Suprapubic skin (tissue), 4 donors: ENCODE measurements around the gene NAIF1. TPM values are rescaled to one million over a fixed set of nuclear protein-coding genes. Genes with fewer than 3 reads are reported as not detected.

Experiments
- DNase-seq, 2 donors: peaks; one replicate each; pipeline ENCODE4 v3.0.0-alpha.2; 2019; ENCODE audit warnings: low spot score in 2 of 2
- H3K27ac ChIP-seq: fragments of 200-600 bp; sonication (generic); one replicate; pipeline ENCODE4 v1.5.1; 2019
- H3K27me3 ChIP-seq: fragments of 200-600 bp; sonication (generic); one replicate; pipeline ENCODE4 v1.5.1; 2019
- H3K36me3 ChIP-seq: fragments of 200-600 bp; sonication (generic); one replicate; pipeline ENCODE4 v1.5.1; 2019
- H3K4me1 ChIP-seq: fragments of 200-600 bp; sonication (generic); one replicate; pipeline ENCODE4 v1.5.1; 2019
- H3K4me3 ChIP-seq: fragments of 200-600 bp; sonication (generic); one replicate; pipeline ENCODE4 v1.5.1; 2019; ENCODE audit warnings: mild to moderate bottlenecking
- H3K9me3 ChIP-seq: fragments of 200-600 bp; sonication (generic); one replicate; pipeline ENCODE4 v1.5.1; 2019
- EP300 ChIP-seq: sonication (generic); formaldehyde crosslinking; IDR thresholded peaks from one replicate; pipeline ENCODE4 v1.6.1; 2017; ENCODE audit warnings: antibody characterized with exemption
- POLR2A ChIP-seq, 2 donors: fragments of 450-650 bp; IDR thresholded peaks; one replicate each; pipeline ENCODE4 v1.6.1; 2017; ENCODE audit warnings: antibody characterized with exemption in 2 of 2, mild to moderate bottlenecking in 2 of 2, moderate library complexity in 2 of 2
- POLR2AphosphoS5 ChIP-seq, 3 donors: sonication (generic); formaldehyde crosslinking; IDR thresholded peaks; one replicate each; pipeline ENCODE4 v1.6.1; 2017; ENCODE audit warnings: antibody characterized with exemption in 3 of 3
- WGBS: methylation state at CpG from one replicate; pipeline ENCODE4 v1.1.5; 2018; 5-methylcytosine and 5-hydroxymethylcytosine counted together
- total RNA-seq, 4 donors: library from RNA; depleted of rRNA; stranded (reverse); fragments of >200 nt; gene quantifications; one replicate each; pipeline ENCODE4 v1.1.0, GENCODE V29; 2016
- TF ChIP-seq, protein P1 (sequence below), 2 donors: fragments of 200-600 bp in 1 of 2; fragments of 450-650 bp in 1 of 2; sonication (generic) in 1 of 2; IDR thresholded peaks; one replicate each; pipeline ENCODE4 v1.5.1; 2016 to 2019; ENCODE audit warnings: antibody characterized with exemption in 2 of 2, mild to moderate bottlenecking in 1 of 2, moderate library complexity in 1 of 2

The NAIF1 gene
- total RNA-seq, 4 donors from 2014 or later: 9.6 to 14.7 (median 12.6) TPM

DNA sequence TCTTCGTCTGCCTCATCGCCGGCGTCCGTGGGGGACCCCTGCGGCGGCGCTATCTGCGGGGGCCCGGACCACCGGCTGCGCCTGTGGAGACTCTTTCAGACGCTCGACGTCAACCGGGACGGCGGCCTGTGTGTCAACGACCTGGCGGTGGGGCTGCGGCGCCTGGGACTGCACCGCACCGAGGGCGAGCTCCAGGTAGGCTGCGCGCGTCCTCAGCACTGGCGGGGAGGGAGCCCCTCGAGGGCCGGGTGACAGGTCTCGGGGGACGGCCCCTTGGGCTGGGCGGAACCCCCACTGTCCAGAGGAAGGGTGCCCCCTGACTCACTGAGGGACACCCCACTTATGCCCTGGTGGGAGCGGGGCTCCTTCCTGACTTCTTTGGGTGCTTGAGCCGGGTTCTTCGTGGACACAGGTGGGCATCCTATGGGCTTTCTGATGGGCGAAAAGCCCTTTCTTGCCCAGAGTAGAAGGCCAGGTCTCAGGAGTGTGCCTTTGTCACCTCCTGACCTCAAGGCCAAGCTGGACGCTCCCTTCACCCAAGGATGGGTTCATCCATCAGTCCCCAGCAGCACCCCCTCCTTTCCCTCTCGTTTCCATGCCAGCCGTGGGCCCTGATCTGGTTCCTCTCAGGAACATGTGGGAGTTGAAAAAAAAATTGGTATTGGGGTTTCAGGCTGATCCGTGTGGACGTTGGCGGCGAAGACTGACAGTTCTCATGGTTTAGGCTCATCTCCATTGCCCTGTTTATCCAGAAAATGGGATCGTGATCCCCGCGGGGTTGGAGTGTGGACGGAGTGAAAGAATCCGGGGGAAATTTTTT is 1.5 kb upstream of the NAIF1 start:
- TF ChIP-seq EP300 (no peak), POLR2A (IDR thresholded peaks at IDR 0.05) (peak in 1 of 2 donors; percentile 2), POLR2AphosphoS5 (IDR thresholded peaks at IDR 0.05) (no peak)
- TF ChIP-seq, protein P1, sequence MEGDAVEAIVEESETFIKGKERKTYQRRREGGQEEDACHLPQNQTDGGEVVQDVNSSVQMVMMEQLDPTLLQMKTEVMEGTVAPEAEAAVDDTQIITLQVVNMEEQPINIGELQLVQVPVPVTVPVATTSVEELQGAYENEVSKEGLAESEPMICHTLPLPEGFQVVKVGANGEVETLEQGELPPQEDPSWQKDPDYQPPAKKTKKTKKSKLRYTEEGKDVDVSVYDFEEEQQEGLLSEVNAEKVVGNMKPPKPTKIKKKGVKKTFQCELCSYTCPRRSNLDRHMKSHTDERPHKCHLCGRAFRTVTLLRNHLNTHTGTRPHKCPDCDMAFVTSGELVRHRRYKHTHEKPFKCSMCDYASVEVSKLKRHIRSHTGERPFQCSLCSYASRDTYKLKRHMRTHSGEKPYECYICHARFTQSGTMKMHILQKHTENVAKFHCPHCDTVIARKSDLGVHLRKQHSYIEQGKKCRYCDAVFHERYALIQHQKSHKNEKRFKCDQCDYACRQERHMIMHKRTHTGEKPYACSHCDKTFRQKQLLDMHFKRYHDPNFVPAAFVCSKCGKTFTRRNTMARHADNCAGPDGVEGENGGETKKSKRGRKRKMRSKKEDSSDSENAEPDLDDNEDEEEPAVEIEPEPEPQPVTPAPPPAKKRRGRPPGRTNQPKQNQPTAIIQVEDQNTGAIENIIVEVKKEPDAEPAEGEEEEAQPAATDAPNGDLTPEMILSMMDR (IDR thresholded peaks at IDR 0.05): no peak
- Histone ChIP-seq H3K36me3 (peaks cover 2% of the 10 kb centered on the region), H3K4me3 (peak overlapping the region; percentile 94), H3K27ac (peak overlapping the region; percentile 95), H3K4me1 (peaks cover 72% of the 10 kb centered on the region), H3K9me3 (no peaks in the 10 kb centered on the region), H3K27me3 (no peaks in the 10 kb centered on the region)
- WGBS: 1% methylated on average over 13 of the region's 50 CpGs
- DNase-seq: no peak

DNA sequence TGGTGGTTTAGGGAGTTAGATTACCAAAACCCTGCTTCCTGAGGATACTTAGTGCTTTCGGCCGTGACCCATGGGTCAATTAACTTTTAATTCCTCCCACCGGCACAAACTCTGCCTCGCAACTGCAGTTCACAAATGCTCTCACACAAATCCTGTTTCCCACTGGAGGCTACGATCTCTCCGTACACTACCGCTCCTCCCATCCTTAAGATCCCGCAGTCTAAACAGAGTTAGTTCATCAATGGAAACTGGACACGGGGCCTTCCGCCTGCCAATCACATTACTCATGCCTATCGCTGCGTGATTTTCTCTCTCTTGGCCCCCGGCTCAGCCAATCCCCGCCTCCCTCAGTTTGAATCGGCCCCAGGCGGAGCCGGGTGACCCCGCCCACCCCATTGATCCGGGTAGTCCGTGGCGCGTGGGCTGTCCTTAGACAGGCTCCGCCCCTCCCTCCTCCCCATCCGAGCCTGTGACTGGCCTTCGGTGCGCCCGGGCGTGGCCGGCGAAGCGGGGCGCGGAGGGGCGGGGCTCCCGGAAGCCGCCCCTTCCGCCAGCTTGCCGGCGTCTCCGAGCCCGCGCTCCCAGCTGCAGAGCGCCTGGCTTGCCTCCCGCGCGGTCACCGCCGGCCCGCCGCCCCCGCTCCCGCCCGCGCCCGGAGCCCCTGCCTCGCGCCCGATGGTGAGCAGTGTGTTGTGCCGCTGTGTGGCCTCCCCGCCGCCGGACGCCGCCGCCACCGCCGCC is 695 bp upstream of the NAIF1 start, which contains the start of gene SLC25A25:
Gene SLC25A25 (plus strand): TSS at position 588 of the 741 bp plus-strand sequence. CDS start 88 bp downstream, at position 676.
- no peak for TF ChIP-seq EP300
- peak; percentile 1 to 48 (median 24) for TF ChIP-seq POLR2AphosphoS5 (IDR thresholded peaks at IDR 0.05)
- peak; percentile 65 to 71 for TF ChIP-seq POLR2A (IDR thresholded peaks at IDR 0.05)
- under 1% methylated on average over 37 of the region's 67 CpGs for WGBS
- peaks cover 69% of the 10 kb centered on the region for H3K4me1 ChIP-seq

DNA sequence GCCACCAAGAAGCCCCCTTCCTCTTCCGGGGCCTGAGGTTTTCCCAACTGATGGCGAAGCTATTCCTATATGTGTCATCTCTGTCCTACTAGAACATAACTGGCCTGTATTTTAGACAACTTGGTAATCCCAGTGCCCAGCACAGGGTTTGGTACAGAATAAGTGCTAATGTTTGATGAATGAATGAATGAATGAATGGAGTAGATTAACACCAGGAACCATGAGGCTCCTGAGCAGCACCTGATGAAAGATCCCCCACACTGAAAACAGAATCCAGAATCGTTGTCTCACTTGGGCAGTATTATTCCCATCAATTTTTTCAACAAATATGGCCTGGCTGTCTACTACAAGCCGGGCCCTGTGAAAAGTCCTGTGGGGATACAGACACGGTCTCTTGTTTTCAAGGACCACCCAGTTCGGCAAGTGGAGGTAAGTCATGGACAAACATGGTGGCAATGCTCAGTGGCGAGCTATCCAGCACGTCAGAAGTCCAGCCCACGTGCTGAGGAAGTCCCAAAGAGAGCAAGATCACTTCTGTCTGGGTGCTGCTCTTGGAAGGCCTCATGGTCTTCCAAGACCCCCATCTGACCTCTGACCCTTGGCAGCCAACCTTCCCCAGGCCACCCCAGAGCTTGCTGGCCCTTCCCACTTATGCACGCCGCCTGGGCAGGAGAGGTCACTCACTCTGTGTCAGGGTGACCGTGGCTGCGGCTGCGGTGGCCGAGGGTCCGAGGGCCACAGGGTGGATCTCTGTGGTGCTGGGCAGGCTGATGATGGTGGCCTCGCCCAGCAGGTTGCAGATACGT is 1.0 kb downstream of the NAIF1 start:
- no peaks in the 10 kb centered on the region for H3K27me3 ChIP-seq
- H3K4me3 ChIP-seq: peak overlapping the region; percentile 94
- TF ChIP-seq POLR2A (IDR thresholded peaks at IDR 0.05): no peak
- no peak for TF ChIP-seq POLR2AphosphoS5 (IDR thresholded peaks at IDR 0.05)
- TF ChIP-seq EP300: no peak
- TF ChIP-seq, protein P1 (IDR thresholded peaks at IDR 0.05): no peak
- no peak for DNase-seq
- peak overlapping the region; percentile 95 for H3K27ac ChIP-seq
- WGBS: 93% methylated on average over 16 of the region's 18 CpGs
- H3K36me3 ChIP-seq: peaks cover 14% of the 10 kb centered on the region
- no peaks in the 10 kb centered on the region for H3K9me3 ChIP-seq
- peaks cover 60% of the 10 kb centered on the region for H3K4me1 ChIP-seq

More for the DNA sequence above, 695 bp upstream of the NAIF1 start, which contains the start of gene SLC25A25:
- Histone ChIP-seq H3K4me3 (peak within 1 kb of the TSS; percentile 94), H3K27me3 (no peaks in the 10 kb centered on the region), H3K9me3 (no peaks in the 10 kb centered on the region), H3K27ac (peak within 1 kb of the TSS; percentile 95), H3K36me3 (peaks cover 10% of the 10 kb centered on the region)
- peak; percentile 100 for DNase-seq

DNA sequence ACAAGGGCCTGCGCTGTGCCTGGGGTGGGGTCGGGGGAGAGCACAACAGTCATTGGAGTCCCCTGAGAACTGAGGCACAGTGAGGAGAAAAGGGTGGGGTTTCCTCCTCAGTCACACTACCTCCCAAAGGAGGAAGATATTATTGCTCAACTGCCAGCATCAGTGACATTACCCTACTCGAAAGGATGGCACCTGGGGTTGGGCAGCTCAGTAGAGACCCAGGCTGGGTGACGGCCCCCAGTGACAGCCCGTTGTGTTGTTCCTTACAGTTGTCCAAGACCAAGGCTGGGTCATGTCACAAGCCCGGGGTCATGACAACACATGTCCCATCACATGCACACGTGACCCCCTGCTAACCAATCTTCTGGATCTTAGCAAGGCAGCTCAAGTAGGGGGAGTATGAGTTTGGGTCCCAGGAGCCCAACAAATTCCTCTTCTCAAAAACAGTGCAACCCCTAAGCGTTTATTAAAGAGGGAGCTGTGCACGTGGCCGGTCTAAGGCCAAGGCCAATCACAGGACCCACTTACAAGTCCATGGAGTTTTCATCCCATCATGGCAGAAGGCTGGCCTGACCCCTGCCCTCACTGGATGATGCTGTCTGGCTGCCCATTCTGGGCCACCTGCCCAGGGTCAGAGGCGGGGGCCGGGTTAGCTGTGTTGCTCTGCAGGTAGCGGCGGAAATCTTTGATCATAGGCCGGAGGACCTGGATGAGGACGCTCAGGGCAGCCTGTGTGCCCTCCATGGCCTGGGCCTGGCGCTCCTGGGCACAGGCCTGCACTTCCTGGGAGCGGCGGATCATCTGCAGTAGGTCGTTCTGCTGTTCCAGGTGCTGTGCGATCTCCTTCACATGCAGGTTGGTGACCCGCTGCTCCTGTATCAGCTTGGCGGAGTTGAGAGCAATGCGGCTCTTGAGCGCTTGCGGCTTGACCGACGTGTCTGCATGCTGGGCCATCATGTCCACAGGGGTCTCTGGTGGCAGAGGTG is 4.0 kb downstream of the NAIF1 start:
- H3K27me3 ChIP-seq: no peaks in the 10 kb centered on the region
- no peak for TF ChIP-seq POLR2AphosphoS5 (IDR thresholded peaks at IDR 0.05)
- TF ChIP-seq, protein P1 (IDR thresholded peaks at IDR 0.05): no peak
- no peak for TF ChIP-seq EP300
- no peak for TF ChIP-seq POLR2A (IDR thresholded peaks at IDR 0.05)
- peak overlapping the region; percentile 23 for H3K27ac ChIP-seq
- peaks cover 14% of the 10 kb centered on the region for H3K36me3 ChIP-seq
- no peak overlapping the region for H3K4me3 ChIP-seq
- no peak for DNase-seq
- H3K9me3 ChIP-seq: no peaks in the 10 kb centered on the region
- WGBS: 74% methylated on average over 9 of the region's 28 CpGs
- peaks cover 37% of the 10 kb centered on the region for H3K4me1 ChIP-seq
